RWPE2 (cell line): ENCODE data around the gene MRTFB.
A peak's percentile ranks its signal among the peaks of the same experiment; 100 is the strongest.

Experiments
- ATAC-seq: fragments of 200-7000 bp; cut with Tn5 transposase; 3 replicates; pipeline ENCODE4 v1.9.1; 2021; ENCODE audit warnings: low read depth
- DNase-seq: peaks from one replicate; pipeline ENCODE4 v3.0.0-alpha.2; 2020; ENCODE audit warnings: low spot score
- H3K27ac ChIP-seq: fragments of 450-650 bp; 2 replicates; pipeline ENCODE4 v1.5.1; 2017; ENCODE audit warnings: mild to moderate bottlenecking; ENCODE audit not compliant: poor library complexity, severe bottlenecking
- H3K27me3 ChIP-seq: fragments of 250-450 bp; sonication (Bioruptor Pico); 2 replicates; pipeline ENCODE4 v1.5.1; 2021; ENCODE audit warnings: mild to moderate bottlenecking, moderate library complexity; ENCODE audit not compliant: insufficient read depth, poor library complexity, severe bottlenecking
- H3K36me3 ChIP-seq: fragments of 250-450 bp; sonication (Bioruptor Pico); 2 replicates; pipeline ENCODE4 v1.5.1; 2020; ENCODE audit warnings: low read depth, mild to moderate bottlenecking, moderate library complexity
- H3K4me1 ChIP-seq: fragments of 250-450 bp; sonication (Bioruptor Pico); 2 replicates; pipeline ENCODE4 v1.5.1; 2021; ENCODE audit warnings: mild to moderate bottlenecking, moderate library complexity; ENCODE audit not compliant: insufficient read depth, poor library complexity, severe bottlenecking
- H3K4me3 ChIP-seq: fragments of 250-450 bp; sonication (Bioruptor Pico); 2 replicates; pipeline ENCODE4 v1.5.1; 2021; ENCODE audit warnings: mild to moderate bottlenecking, moderate library complexity; ENCODE audit not compliant: severe bottlenecking
- H3K9me3 ChIP-seq: fragments of 250-450 bp; sonication (Bioruptor Pico); 2 replicates; pipeline ENCODE4 v1.5.1; 2021; ENCODE audit warnings: mild to moderate bottlenecking, moderate library complexity; ENCODE audit not compliant: severe bottlenecking
- TF ChIP-seq, protein P1 (sequence below): fragments of 450-650 bp; IDR thresholded peaks from one replicate; pipeline ENCODE4 v1.5.1; 2017; ENCODE audit warnings: mild to moderate bottlenecking, moderate library complexity; ENCODE audit not compliant: poor library complexity, severe bottlenecking

Gene MRTFB

GRCh38 chr16:14092561-14092960 is 21.4 kb downstream of the MRTFB start:
- DNase-seq (no peak), ATAC-seq (no peak)
- H3K4me3 ChIP-seq: no peak overlapping the region
- TF ChIP-seq, protein P1, sequence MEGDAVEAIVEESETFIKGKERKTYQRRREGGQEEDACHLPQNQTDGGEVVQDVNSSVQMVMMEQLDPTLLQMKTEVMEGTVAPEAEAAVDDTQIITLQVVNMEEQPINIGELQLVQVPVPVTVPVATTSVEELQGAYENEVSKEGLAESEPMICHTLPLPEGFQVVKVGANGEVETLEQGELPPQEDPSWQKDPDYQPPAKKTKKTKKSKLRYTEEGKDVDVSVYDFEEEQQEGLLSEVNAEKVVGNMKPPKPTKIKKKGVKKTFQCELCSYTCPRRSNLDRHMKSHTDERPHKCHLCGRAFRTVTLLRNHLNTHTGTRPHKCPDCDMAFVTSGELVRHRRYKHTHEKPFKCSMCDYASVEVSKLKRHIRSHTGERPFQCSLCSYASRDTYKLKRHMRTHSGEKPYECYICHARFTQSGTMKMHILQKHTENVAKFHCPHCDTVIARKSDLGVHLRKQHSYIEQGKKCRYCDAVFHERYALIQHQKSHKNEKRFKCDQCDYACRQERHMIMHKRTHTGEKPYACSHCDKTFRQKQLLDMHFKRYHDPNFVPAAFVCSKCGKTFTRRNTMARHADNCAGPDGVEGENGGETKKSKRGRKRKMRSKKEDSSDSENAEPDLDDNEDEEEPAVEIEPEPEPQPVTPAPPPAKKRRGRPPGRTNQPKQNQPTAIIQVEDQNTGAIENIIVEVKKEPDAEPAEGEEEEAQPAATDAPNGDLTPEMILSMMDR: no peak
- H3K27me3 ChIP-seq: no peaks in the 10 kb centered on the region
- H3K9me3 ChIP-seq: no peaks in the 10 kb centered on the region
- H3K27ac ChIP-seq: no peak overlapping the region
- H3K4me1 ChIP-seq: peaks cover 33% of the 10 kb centered on the region
- no peaks in the 10 kb centered on the region; the same call in 1 of the 2 replicates for H3K36me3 ChIP-seq

GRCh38 chr16:14095883-14096551 is 24.9 kb downstream of the MRTFB start:
- Histone ChIP-seq H3K9me3 (no peaks in the 10 kb centered on the region), H3K36me3 (no peaks in the 10 kb centered on the region; the same call in 1 of the 2 replicates), H3K27ac (peak overlapping the region; percentile 81), H3K27me3 (no peaks in the 10 kb centered on the region), H3K4me1 (peaks cover 47% of the 10 kb centered on the region), H3K4me3 (no peak overlapping the region)
- peak; percentile 63 for ATAC-seq
- no peak for DNase-seq
- TF ChIP-seq, protein P1: no peak

- no peak for DNase-seq
- no peaks in the 10 kb centered on the region; the same call in 1 of the 2 replicates for H3K36me3 ChIP-seq
- no peaks in the 10 kb centered on the region for H3K27me3 ChIP-seq
- peaks cover 45% of the 10 kb centered on the region for H3K4me1 ChIP-seq
- TF ChIP-seq, protein P1: no peak
- peak; percentile 83 for ATAC-seq
- H3K9me3 ChIP-seq: no peaks in the 10 kb centered on the region
- peak overlapping the region; percentile 81 for H3K27ac ChIP-seq
- H3K4me3 ChIP-seq: no peak overlapping the region
Observed at GRCh38 chr16:14097182-14097959, 26.3 kb downstream of the MRTFB start.

DNA sequence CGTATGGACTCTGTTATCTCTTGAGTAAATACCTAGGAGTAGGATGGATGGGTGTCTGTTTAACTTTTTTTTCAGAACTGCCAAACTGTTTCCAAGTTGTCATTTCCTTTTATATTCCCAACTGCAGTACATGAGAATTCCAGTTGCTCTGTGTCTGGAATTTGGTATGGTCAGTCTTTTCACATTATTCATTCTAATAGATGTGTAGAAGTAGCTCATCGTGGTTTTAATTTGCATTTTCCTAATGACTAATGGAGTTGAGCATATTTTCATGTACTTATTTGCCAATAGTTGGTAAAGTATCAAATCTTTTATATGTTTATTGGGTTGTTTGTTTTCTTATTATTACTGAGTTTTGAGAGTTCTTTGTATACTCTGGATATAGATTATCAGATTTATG is 27.0 kb downstream of the MRTFB start:
- Histone ChIP-seq H3K36me3 (no peaks in the 10 kb centered on the region; the same call in 1 of the 2 replicates), H3K27ac (peak overlapping the region; percentile 81), H3K4me1 (peaks cover 38% of the 10 kb centered on the region), H3K9me3 (no peaks in the 10 kb centered on the region), H3K27me3 (no peaks in the 10 kb centered on the region), H3K4me3 (no peak overlapping the region)
- TF ChIP-seq, protein P1: no peak
- DNase-seq (no peak), ATAC-seq (no peak)
